Neural cell (in vitro differentiated cells): ENCODE data around the gene SLC12A9. TPM values are rescaled to one million over a fixed set of nuclear protein-coding genes. Genes with fewer than 3 reads are reported as not detected.

ENCODE experiments used
- polyA plus RNA-seq: library from polyadenylated mRNA; depleted of rRNA; stranded (reverse); fragments of >200 nt; gene quantifications from 2 replicates; pipeline ENCODE4 v1.2.3, GENCODE V29; 2014
- small RNA-seq, 3 experiments: library from RNA; depleted of rRNA; stranded (forward); fragments of <200 nt; gene quantifications; one replicate each; pipeline ENCODE3, GENCODE V24; 2012

The SLC12A9 gene
- polyA plus RNA-seq, 1 donor from 2014 or later = 21.2 TPM

Small RNA genes within 50 kb of the gene (small RNA-seq; reads per million reads assigned to genes)
- 0 reads per million in 3 experiments for gene RN7SL549P
- gene RN7SL750P = 0 reads per million in 3 experiments

Other genes starting within 250 kb of the SLC12A9 start
- 26.5 and 27.9 TPM in 2 replicates for gene MOSPD3, start 240.2 kb upstream of the SLC12A9 start, polyA plus RNA-seq
- 21.0 and 23.5 TPM in 2 replicates for gene TFR2, start 211.2 kb upstream of the SLC12A9 start, polyA plus RNA-seq
- 339 and 389 TPM in 2 replicates for gene ACTL6B, start 196.3 kb upstream of the SLC12A9 start, polyA plus RNA-seq
- 279 and 284 TPM in 2 replicates for gene GNB2, start 179.0 kb upstream of the SLC12A9 start, polyA plus RNA-seq
- gene GIGYF1, start 158.5 kb upstream of the SLC12A9 start, polyA plus RNA-seq = 28.3 and 33.5 TPM in 2 replicates
- gene POP7, start 146.6 kb upstream of the SLC12A9 start, polyA plus RNA-seq = 92.1 and 104 TPM in 2 replicates
- not detected in 2 replicates for gene EPO, start 132.2 kb upstream of the SLC12A9 start, polyA plus RNA-seq
- gene ZAN, start 119.1 kb upstream of the SLC12A9 start, polyA plus RNA-seq = not detected in 2 replicates
- gene EPHB4, start 25.2 kb upstream of the SLC12A9 start, polyA plus RNA-seq = 0.92 and 1.4 TPM in 2 replicates
- gene TRIP6, start 14.7 kb downstream of the SLC12A9 start, polyA plus RNA-seq = 1.4 and 2.1 TPM in 2 replicates
- 59.9 and 65.2 TPM in 2 replicates for gene SRRT, start 22.4 kb downstream of the SLC12A9 start, polyA plus RNA-seq
- 2.4 and 5.0 TPM in 2 replicates for gene UFSP1, start 37.0 kb downstream of the SLC12A9 start, polyA plus RNA-seq
- gene ACHE, start 43.2 kb downstream of the SLC12A9 start, polyA plus RNA-seq = 12.2 and 14.3 TPM in 2 replicates
- not detected in 2 replicates for gene MUC3A, start 96.8 kb downstream of the SLC12A9 start, polyA plus RNA-seq
- not detected in 2 replicates for gene MUC12, start 116.9 kb downstream of the SLC12A9 start, polyA plus RNA-seq
- gene MUC17, start 167.4 kb downstream of the SLC12A9 start, polyA plus RNA-seq = not detected in 2 replicates
- gene TRIM56, start 232.8 kb downstream of the SLC12A9 start, polyA plus RNA-seq = 0.01 and 0.12 TPM in 2 replicates